NCI-H345 treated with DMSO at 0.1 percent for 48 hours (cell line): ENCODE measurements around the gene LPIN3.

Experiments used
- DNase-seq: peaks from one replicate; lab custom pipeline; 2025; ENCODE audit not compliant: unreplicated experiment; lab: John Stamatoyannopoulos, UW

The LPIN3 gene

DNA sequence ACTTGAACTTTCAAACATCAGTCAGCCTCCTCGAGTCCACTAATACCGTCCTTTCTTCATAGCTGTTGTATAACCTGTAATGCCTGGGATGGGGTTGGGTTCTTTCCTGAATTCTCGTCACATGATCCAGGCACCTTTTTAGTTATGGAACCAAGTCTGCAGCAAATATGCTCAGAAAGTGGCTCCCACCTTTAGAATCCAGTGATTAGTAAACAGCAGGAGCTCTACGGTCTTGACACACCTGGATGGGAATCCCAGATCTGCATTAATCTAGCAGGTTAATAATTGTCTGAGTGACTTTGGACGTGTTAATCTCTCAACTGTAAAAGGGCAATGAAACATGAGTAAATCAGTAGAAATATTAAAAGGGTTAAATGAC, 22.4 kb upstream of the LPIN3 start:
- DNase-seq = no peak

DNA sequence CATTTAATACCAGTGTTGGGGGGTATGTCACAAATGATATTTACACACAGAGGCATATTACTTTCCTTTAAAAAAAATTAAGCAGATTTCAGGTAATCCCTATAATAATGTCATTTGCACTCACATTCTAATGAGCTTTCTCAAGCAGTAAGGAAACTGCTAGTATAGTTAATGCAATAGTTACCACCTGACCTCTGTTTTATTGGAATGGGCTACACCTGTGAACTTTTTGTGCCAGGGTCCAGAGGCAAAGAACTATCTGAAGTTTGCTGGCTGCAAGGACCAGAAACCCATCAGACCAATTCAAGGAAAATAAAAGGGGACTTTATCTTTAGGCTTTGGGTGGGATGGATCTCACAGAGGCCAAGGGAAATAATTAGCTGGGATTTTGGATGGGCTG, 20.2 kb upstream of the LPIN3 start:
- no peak for DNase-seq

GRCh38 chr20:41320976-41321375, 19.6 kb upstream of the LPIN3 start:
- no peak for DNase-seq

- DNase-seq = no peak
Observed at GRCh38 chr20:41327178-41327577, 13.4 kb upstream of the LPIN3 start.

- DNase-seq = no peak
Observed at GRCh38 chr20:41329435-41330342, 10.9 kb upstream of the LPIN3 start.

DNA sequence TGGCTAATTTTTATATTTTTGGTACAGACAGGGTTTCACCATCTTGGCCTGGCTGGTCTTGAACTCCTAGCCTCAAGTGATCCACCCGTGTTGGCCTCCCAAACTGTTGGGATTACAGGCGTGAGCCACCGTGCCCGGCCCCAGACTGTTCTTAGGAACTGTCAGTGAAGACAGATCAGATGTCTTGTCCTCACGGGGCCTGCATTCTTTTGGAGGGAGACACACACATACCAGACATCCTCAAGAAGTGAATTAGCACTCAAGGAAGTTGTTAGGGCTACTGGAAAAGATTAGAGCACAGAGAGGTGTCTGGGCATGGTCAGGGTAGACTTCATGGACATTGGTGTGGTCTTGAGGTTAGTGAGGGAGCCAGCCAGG, 10.3 kb upstream of the LPIN3 start:
- DNase-seq = no peak

GRCh38 chr20:41330941-41331340, 9.7 kb upstream of the LPIN3 start:
- DNase-seq = no peak

- DNase-seq = no peak
Observed at GRCh38 chr20:41331731-41332130, 8.9 kb upstream of the LPIN3 start.

DNA sequence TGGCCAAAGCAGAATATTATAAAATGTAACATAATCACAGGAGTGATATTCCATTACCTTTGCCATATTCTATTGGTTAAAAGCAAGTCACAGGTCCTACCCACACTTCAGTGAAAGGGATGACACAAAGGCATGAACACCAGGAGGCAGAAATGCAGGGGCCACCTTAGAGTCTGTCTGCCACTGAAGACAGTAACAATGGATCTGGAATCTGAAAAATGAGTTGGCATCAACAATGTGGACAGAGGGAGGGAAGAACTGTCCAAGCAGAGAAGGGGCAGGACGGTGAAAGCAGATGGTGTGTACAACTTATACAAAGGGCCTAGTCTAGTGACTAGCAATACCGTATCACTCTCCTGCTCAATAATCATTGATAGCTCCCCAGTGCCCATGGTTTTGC, 6.6 kb upstream of the LPIN3 start:
- no peak for DNase-seq

DNA sequence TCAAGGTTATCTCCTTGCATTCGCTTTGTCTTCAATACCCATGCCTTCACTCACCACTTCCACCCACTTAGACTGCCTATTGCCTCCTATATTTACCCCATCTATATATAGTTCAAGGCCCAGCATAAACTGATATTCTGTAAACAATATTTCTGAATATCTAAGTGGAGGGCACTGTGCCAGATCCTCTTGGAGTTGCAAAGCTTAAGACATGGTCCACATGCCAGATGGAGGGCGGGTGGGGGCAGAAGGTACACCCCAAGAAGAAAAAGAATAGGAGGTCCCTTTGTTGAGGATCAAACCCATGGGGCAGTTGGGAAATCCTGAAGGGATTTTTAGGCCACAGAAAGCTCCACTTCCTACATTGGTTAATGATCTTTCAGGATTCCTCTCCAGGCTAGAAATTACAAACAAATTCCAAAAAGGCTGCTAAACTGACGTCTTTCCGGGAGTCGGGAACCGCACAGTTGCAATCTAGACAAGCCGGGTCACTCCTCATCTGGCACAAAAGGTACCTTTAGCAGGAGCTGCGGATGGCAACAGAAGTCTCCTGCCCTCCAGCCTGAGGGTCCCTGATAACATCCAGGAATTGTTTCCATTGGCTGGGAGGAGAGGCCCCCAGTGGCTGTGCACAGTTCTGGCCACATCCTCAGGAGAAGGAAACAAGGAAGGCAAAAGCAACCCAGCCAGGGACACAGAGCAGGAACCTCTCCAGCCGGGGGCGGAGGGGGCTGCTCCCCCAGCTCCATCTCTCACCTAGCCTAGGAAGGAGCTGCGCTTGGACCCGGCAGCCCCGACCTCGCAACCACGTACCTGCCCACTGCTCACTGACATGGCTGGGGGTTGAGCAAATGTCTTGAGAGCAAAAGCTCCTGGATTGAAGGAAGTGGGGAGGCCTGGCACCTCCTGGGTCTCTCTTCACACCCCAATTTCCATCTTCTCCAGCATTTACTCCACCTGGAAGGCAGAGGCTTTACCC, 5.9 kb upstream of the LPIN3 start:
- DNase-seq = no peak

GRCh38 chr20:41335591-41335990, 5.0 kb upstream of the LPIN3 start:
- DNase-seq = no peak

DNA sequence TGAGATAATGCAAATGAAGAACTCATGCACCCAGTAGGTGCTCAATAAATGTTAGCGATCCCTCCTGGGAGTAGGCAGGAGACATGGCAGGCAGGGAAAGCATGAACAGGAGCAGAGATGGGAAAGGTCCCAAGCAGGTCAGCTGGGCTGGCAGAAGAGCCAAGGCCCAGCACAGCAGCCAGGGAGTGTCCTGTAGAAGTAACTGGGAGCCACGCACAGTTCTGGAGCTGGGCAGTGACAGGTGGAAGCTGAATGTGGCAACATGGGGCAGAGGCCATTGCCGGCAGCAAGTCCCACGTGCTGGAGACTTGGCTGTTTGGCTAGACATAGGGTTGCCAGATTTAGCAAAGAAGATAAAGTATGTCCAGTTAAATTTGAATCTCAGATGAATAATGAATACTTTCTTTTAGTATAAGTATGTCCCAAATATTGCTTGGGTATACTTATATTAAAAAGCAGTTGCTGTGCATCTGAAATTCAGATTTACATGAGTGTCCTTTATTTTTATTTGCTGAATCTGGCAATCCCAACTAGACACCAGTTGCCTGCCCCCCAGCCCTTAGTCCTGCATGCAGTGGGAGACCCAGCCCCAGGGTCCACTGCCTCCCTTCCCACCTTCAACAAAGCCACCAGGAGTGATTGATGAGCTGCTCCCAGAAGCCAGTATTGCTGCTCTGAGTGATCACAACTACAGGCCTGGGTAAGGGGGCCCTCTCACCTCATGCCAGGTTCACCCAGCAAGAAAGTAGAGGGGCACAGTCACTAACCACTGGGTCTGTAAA, 3.7 kb upstream of the LPIN3 start:
- no peak for DNase-seq

DNA sequence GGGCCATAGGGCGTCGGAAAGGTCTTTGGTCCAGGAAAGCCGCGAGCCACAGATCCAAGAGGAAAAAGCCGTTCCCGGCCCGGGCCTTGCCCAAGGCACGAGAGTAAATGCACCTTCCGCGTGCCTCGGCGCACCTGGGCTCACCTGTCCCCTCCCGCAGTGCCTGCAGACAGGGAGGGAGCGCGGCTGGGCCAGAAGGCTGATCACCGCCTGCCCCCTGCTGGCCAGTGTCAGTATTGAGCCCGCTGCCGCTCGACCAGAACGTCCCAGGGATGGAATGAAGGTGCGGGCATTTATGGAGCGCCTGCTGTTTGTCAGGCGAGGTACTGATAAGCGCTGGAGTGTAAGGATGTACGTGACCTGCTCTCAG, 679 bp upstream of the LPIN3 start:
- peak; percentile 72 for DNase-seq

- DNase-seq = no peak
Observed at GRCh38 chr20:41342474-41343464, 2.1 kb downstream of the LPIN3 start.

DNA sequence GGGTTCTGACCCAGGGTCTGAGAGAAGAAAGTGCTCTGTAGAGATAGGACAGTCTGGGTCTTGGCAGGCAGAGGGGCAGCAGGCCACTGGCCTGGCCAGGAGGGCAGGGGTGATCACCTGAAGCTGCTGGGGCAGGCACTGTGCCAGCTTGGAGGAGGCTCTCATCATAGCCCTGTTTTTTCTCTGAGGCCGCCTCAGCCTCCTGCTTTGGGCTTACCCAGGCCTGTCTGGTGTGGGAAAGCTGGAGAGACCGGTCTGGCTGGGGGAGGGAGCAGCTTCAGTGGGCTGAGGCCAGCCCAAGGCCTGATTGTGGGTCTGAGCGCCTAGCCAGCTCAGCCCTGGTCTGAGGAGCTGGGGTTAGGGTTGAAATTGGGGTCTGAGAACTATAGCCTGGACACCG, 3.9 kb downstream of the LPIN3 start:
- no peak for DNase-seq

GRCh38 chr20:41344938-41345728, 4.5 kb downstream of the LPIN3 start:
- no peak for DNase-seq

DNA sequence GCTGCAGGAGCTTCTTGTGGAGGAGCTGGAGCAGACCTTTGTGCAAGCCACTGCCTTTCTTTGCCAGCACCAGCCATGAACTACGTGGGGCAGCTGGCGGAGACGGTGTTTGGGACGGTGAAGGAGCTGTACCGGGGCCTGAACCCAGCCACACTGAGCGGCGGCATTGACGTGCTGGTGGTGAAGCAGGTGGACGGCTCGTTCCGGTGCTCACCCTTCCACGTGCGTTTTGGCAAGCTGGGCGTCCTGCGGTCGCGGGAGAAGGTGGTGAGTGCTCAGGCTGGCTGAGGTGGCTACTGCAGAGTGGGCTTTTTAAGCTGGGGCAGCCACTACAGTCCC, 5.1 kb downstream of the LPIN3 start:
- no peak for DNase-seq

DNA sequence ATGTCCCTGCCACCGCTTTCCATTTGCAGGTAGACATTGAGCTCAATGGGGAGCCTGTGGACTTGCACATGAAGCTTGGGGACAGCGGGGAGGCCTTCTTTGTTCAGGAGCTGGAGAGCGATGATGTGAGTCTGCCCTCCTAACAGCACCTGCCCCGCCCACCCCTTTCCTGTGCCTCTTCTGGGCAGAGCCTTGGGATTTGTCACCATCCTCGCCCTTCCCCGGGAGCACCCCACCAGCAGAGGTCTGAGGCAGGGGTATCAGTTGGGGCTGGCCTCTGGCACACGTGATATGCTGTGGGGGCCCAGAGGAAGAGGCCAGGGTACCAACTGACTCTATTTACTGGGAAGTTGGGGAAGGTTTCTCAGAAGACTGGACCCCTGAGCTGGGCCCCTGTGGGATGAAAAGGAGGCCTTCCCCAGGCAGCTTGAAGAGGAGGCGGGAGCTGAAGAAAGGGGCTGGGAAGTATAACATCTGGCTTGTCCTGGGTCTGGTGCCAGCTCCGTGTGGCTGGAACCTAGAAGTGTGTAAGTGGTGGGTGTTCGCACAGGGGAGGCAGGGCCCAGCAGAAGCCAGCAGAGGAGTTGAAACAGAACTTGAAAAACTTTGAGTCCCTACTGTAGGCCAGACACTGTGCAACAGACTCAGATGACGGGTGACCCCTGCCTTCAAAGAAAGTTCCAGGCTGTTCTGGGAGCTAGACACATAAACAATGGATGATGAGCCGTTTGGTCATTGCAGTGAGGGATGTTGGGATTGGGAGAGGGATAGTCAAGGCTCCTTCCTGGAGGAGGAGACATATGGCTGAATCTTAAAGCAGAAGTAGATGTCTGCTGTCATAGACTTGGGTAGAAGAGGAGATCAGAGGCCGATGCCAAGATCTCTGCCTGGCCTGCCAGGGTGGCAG, 7.2 kb downstream of the LPIN3 start:
- DNase-seq = no peak
